Measurements from ENCODE around the gene ZFTA.
"Not testable (repeated sequence)": the region's sequence is repeated elsewhere in the genome, so short reads cannot be mapped to it uniquely, and the experiment has no call there.

The ZFTA gene

GRCh38 chr11:63775191-63775590 lies 6.6 kb upstream of the ZFTA start:
- DNase-seq (ENCODE audit: low read depth): no peak

GRCh38 chr11:63771741-63772318 lies 3.3 kb upstream of the ZFTA start:
- DNase-seq (ENCODE audit: low read depth): not testable (repeated sequence)

DNA sequence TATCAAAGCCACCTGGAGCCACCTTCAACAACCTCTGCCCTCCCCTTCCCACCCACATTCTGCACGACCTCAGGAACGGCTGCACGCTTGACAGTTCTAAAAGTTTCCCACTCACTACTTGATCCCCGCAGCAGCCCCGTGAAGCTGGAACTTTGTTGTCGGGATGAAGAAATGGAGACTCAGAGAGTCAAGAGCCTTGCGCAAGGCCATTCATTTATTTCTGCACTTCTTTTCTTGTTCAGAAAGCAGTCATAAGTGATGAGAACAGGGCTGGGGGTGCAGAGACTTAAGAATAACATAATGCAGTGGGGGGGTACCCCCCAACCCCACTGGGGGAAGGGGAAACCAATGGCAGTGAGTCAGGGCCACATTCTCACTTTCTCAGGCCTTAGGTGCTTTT lies 2.2 kb upstream of the ZFTA start:
- DNase-seq (ENCODE audit: low read depth): no peak

- no peak for DNase-seq (ENCODE audit: low read depth)
These were observed 1.3 kb upstream of the ZFTA start for GRCh38 chr11:63769714-63770455.

GRCh38 chr11:63769042-63769713 lies 603 bp upstream of the ZFTA start:
- DNase-seq (ENCODE audit: low read depth): no peak

DNA sequence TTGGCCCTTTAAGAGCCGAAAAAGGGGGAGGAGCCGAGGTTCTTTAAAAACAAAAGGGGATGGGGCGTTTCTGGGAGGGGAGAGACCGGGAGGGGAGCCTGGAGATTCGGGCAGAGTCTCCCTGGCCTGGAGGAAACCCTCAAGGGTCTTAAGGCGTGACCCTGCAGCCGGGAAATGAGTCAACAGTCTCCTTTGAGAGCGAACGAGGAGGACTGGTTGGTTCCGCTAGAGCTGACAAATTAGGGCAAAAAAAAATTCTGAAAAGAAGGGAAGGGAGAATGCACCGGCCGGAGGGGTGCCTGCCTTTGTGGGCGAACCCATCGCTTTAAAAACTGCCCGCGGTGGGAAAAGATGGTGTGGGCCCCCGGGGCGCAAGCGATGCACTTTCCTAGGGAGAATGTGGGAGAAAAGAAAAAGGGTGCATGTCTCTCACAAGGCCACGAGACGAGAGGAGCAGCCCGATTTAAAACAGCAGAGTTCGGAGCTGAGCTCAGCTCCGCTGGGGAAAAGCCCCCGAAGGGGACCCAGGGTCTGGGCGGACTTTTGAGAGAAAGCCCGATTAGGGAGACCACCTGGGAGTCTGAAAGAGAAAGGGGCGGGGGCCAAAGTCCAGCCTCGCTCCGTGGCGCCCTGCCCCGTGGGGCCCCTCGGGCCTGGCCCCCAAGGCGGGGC lies 874 bp downstream of the ZFTA start:
- DNase-seq (ENCODE audit: low read depth): no peak

DNA sequence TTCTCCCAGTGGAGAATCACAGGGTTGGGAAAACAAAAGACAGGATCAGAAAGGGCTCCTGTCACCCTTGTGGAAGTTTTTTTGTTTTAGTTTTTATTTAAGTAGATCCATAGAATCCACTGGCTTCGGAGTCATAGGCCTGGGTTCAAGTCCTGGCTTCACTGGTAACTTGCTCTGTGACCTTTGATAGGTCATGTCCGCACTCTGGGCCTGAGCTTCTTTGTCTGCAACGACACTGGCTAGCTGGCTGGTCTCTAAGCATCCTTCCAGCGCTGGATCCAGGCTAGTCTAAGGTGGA lies 1.4 kb downstream of the ZFTA start:
- no peak for DNase-seq (ENCODE audit: low read depth)

GRCh38 chr11:63766531-63767235 lies 1.9 kb downstream of the ZFTA start:
- DNase-seq (ENCODE audit: low read depth): no peak

DNA sequence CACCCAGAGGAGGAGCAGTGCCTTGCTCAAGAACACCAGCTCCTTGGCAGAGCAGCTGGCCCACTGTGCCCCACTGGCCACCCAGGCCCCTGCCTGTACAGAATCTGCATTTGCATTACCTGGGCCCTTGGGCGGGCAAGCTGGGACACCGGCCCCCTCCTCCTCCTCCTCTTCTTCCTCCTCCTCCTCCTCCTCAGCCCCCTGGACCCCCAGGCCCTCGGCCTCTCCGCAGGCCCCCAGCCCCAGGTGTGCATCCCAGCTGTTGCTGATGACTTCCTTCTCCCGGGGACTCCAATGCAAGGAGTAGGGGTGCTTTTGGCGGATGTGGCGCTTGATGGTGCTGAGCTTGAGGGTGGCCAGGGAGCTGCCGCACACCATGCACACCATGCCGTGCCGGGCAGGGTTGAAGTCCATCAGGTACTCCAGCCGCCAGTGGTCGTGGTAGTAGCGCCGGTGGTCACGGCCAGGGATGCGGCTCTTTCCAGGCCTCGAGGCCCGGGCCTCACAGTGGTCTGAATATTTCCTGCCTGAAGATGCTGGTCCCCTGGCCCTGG lies 2.8 kb downstream of the ZFTA start:
- DNase-seq (ENCODE audit: low read depth): no peak

DNA sequence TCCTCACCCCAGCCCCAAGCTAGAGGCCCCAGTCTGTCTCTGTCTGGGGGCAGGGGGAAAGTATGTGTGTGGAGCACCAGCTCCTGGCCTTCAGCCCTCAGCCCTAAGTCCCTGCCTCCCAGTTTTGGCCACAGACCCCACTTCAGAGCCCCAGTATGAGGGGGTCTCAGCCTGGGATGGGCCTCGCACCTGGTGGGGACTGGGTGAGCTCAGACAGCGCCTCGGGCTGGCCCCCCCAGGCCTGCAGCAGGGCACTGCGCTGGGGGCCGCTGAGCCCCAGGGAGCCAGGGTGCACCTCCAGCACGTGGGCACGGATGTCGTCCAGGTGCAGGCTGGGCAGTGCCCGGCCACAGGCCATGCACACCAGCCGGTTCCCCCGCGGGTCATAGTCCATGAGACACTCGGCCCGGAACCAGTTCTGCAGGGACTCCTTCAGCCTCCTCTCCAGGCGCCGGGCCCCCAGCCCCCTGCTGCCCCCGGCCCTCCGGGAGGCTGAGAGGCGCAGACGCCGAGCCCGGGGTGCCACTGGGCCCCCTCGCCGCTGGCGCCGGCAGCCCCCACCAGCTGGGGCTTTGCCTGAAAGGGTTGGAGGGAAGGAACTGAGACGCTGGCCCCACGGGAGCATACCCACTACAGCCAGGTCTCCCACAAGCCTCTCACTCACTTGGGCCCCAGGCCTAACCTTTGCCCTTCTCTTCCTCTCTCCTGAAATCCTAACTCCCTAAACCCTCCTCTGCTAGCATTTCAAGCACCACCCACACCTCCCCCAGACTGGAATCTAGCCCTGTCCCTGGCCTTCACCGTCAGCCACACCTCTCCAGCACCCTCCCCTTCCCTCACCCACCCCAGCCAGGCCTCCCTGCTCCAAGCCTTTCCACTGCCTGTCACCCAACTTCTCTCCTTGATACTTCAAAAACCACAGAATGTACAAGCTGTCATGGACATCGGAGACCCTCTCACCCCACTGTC lies 3.6 kb downstream of the ZFTA start:
- no peak for DNase-seq (ENCODE audit: low read depth)

DNA sequence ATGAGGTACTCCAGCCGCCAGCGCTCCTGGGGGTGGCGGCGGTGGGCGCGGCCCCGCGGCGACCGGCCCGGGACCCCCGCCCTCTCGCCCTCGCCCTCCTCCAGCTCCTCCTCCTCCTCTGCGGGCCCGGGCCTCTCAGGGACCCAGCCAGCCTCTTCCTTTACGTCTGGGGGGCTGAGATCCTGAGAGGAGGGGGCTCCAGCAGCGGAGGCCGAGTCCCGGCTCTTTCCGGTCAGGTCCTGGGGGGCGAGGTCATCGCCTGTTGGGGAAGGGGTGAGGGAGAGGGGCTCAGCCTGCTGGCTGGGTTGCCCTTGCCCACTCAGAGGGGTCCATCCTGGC lies 4.3 kb downstream of the ZFTA start:
- no peak for DNase-seq (ENCODE audit: low read depth)

GRCh38 chr11:63763496-63764339 lies 4.9 kb downstream of the ZFTA start:
- DNase-seq (ENCODE audit: low read depth): no peak

DNA sequence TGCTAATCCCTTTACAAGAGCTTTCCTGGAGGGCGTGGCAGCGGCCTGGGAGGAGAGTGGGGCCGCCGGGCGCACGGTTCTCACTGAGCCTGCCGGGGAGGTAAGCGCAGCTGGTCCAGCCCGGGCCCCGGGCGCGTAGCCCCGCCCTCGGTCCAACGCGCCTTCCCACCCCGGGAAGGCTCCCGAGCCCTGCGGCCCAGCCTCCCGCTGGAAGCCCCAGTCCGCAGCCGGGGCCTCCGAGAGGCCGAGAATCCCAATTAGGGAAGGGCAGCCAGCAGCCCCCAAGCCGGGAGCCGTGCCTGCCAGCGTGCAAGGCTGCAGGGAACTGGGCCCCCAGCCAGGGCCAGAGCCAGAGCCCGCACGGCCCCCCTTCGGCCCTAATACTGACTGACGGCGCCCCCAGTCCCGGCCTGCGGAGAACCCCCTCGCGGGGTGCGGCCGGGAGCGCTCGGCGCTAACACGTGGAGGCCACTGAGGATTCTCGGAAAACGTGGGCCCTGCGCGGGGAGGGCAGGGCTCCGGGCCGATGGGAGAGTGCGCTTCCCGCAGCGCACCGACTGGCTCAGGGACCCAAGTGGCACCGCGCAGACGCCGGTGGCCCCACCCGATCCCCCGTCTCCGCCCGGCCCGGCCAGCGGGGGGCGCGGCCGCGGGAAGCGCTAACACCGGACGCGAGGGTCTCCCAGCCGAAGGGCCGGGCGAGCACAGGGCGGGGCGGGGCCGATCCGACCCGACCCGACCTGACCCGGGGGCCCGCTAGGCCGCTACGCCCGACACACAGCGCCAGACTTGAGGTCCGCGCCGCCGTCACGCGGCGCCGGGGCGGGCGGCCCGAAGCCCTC lies 5.7 kb downstream of the ZFTA start:
- DNase-seq (ENCODE audit: low read depth): no peak

GRCh38 chr11:63761931-63762653 lies 6.5 kb downstream of the ZFTA start:
- DNase-seq (ENCODE audit: low read depth): no peak

GRCh38 chr11:63761188-63761587 lies 7.4 kb downstream of the ZFTA start:
- DNase-seq (ENCODE audit: low read depth): no peak

DNA sequence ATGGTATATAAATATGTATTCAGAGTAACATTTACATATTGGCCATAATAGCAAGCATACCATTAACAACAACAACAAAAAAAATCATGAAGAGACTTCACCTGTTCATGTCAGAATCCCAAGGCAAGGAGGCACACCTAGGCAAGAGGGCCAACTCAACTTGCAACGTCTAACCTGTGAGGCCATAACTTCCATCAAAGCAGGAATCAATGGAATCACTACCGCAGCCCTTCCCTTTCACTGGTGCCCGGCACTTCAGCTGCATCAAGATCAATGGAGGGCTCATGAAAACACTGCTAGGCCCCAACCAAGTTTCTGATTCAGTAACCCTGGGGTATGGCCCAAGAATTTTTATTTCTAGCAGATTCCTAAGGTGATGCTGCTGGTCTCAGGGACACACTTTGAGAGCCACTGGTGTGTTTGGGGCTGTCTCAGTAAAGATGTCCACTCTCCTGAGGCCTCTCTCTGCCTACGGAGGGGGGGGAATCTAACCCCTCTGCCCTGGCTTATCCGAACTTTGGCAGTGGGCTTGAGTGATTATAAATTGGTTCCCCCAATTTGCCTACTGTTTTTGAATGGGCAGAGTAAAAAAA lies 8.0 kb downstream of the ZFTA start:
- no peak for DNase-seq (ENCODE audit: low read depth)

DNA sequence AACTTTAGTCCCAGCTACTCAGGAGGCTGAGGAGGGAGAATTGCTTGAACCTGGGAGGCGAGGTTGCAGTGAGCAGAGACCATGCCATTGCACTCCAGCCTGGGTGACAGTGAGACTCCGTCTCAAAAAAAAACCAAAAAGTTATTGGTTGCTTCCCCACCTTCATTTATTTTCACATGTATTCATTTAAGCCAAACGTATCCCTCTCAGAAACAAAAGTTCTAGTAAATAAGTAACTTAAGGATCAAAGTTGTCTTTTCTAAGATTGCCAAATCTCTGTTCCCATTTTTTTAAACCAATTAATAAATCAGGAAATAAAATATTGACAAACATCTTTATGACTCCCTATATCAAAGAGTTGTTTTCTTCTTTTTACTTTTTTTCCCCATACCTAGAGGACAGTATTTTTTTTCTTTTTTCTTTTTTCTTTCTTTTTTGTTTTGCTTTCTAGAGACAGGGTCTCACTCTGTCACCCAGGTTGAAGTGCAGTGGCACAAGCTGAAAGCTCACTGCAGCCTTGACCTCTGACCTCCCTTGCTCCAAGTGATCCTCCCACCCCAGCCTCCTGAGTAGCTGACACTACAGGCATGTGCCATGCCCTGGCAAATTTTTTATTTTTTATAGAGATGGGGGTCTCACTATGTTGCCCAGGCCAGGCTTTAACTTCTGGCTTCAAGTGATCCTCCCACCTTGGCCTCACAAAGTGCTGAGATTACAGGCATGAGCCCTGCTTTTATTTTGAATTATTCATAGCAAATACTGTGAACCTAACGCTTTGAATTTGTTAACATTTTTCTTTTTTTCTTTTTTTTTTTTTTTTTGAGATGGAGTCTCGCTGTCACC lies 11.4 kb downstream of the ZFTA start:
- no peak for DNase-seq (ENCODE audit: low read depth)
